HG03039 (cell line): ENCODE data around the gene SORCS2.

Experiments used
- ATAC-seq: cut with Tn5 transposase; IDR thresholded peaks from one replicate; pipeline ENCODE4 v1.9.1; 2021; ENCODE audit warnings: mild to moderate bottlenecking, moderate library complexity; ENCODE audit not compliant: unreplicated experiment

Gene SORCS2

DNA sequence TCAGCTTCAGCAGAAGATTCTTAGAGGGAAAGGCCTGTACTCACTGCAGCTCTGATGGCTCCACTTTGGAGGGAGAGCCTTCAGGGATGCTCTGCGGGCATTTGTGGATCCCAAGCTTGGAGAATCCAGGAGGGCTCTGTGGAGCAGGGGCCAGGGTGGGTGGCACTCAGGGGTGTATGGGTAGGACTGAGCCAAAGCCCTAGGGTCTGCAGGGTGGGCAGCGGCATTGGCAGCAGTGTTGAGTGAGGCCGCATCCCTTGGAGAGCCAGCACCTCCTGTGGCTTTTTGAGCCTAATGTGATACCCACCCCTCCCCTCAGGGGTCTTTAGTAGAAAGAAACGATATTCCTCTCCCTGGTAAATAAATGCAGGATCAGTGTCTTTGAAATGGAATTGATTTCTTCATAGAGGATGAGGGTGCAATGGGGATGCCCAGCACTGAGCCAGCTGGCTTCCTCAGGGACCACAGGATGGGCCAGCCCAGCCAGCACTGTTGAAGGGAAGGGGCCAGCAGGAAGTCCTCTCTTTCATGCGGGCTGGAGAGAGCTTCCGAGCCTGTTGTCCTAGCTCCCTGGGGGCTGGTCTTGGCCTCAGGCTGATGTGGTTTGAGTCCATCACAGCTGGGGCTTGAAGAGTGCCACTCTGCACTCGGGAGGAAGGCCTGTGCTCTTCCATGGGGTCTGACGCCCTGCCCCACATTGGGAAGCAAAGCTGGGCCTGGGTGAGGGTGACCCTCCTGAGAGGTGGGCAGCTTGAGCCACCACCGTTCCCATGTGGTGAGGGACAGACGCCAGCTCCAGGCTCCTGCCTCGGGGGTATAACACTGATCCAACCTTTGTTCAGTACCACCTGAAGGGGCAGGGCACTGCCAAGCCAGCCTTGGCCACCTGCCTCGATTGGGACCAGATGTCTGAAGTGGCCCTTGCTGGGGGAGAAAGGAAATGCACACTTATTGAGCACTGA is 192.9 kb downstream of the SORCS2 start:
- no peak for ATAC-seq

- ATAC-seq = no peak
Measured at GRCh38 chr4:7387925-7388324, 195.6 kb downstream of the SORCS2 start.

- no peak for ATAC-seq
Measured at GRCh38 chr4:7388627-7389026, 196.3 kb downstream of the SORCS2 start.

DNA sequence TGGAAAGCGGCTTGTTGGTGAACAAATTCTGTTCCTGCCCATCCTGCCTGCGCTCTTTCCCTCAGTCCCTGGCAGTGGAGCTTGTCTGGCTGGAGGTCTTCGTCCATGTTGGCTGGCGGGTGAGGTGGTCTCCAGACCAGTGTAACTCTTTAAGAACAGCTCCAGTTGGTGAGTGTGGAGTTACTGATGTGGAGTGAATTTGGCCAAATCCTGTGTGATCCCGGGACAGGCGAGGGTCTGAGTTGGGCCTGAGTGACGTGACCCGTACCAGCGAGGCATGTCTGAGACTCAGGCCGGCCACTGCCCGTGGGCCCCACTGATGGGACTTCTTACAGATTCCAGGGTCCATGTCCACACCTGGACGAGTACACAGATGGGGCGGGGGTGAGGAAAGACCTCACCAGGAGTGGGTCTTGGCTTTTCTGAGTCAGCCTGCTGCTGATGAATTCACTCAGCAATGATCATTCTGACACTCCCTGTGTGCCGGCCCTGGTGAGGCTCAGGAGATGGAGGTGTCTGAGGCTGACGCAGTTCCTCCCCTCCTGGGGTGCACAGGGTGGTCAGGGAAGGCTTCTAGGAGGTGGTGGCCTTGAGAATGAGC is 196.9 kb downstream of the SORCS2 start:
- ATAC-seq = no peak

GRCh38 chr4:7389719-7390118 is 197.4 kb downstream of the SORCS2 start:
- ATAC-seq = no peak

GRCh38 chr4:7390336-7390735 is 198.0 kb downstream of the SORCS2 start:
- ATAC-seq = no peak

- no peak for ATAC-seq
Measured at GRCh38 chr4:7390906-7391636, 198.7 kb downstream of the SORCS2 start.

GRCh38 chr4:7391637-7392437 is 199.5 kb downstream of the SORCS2 start:
- no peak for ATAC-seq

DNA sequence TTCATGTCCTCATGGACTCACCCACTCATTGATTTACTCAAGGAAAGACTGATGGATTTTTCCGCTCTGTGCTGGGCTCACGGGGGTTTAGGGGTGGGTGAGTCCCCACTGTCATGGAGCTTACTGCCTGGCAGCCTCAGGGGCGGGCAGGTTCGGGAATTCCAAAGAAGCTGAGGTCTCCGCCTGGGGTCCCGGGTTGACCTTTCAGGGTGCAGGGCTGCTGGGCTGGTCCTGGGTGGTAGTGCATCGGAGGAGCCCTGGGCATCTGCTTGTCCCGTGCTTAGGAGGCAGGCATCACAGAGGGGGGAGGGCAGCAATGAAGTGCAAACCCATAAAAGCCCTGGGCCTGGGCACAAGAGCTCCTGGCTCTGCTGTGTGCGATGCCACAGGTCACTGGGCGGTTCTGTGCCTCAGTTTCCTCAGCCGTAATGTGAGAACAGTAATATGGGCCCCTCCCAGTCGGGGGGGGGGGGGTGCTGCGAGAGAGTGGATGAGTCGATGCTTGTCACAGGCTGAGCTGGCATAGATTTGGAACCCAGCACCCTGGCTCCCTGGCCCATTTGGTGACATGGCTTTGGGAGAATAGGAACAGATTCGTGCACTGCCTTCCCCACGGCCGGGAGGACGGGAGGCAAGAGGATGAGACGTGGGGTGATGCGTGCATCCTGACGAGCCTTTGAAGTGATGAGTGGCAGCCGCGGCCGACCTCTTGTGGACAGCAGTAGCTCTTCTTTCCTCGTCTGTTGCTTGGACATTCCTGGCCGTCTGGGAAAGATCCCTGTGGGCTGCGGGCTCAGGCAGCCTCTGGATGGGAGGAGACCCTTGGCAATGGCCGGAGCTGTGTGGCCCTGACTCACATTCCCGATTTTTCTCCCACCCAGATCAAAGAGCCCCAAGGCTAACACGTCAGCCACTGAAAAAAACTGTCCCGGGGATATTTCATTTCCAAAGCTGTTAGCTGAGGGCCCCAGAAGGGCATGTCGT is 200.4 kb downstream of the SORCS2 start:
- no peak for ATAC-seq

DNA sequence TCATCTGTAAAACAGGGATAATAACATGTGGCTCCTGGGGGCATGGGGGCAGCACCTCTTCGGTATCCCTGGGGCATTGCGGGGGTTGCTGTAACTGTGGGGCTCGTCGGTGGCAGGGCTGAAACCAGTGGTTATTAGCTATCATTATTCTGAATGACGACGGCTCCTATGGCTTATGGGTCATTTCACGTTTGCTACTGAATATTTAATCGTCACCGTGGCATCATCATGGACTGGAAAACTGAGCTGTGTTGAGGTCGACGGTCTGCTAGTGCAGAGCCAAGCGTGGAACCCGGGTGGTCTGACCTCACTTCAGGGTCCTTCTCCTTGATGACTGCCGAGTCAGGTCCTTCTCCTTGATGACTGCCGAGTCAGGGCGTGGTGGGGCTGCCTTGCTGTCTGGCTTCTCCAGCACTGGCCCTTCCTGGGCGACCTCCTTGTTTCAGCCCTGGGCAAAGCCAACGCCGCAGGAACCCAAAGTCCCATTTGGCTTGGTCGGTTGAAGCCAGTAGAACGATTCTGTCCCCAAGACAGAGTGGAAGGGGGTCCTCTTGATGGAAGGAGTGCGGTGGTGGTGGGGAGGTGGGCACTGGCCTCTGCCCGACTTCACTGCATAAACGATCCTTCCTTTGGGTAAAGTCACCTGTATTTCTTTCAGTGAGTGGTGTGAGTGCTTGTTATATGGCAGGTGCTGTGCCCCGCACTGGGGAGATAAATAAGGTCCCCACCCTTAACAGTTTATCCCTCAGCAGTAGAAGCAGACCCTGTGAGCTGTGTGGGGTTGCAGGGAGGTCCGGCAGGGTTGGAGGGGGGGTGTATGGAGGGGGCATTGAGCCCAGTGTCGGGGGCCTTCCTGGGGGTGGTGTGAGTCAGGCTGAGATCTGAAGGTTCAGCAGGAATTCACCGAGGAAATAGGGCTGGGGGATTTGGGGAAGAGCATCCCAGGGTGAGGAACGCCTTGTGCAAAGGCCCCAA is 201.6 kb downstream of the SORCS2 start:
- no peak for ATAC-seq

- no peak for ATAC-seq
Measured at GRCh38 chr4:7394681-7395451, 202.5 kb downstream of the SORCS2 start.

DNA sequence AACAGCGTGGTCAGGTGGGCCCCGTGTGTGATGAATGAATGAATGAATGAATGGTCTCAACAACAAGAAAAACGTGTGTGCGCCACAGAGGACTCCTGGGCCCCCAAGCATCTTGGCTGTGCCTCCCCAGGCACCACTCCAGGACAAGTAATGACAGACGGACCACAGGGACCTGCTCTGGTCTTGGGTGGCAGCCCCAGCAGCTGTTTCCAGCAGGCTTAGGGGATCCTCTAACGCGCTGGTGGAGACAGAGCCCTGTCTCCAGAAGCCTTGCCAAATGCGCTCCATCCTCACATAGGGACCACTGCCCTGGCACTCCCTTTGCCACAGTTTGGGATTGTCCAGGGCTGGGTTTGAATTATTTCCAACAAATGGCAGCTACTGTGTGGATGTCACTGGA is 203.3 kb downstream of the SORCS2 start:
- ATAC-seq = no peak

DNA sequence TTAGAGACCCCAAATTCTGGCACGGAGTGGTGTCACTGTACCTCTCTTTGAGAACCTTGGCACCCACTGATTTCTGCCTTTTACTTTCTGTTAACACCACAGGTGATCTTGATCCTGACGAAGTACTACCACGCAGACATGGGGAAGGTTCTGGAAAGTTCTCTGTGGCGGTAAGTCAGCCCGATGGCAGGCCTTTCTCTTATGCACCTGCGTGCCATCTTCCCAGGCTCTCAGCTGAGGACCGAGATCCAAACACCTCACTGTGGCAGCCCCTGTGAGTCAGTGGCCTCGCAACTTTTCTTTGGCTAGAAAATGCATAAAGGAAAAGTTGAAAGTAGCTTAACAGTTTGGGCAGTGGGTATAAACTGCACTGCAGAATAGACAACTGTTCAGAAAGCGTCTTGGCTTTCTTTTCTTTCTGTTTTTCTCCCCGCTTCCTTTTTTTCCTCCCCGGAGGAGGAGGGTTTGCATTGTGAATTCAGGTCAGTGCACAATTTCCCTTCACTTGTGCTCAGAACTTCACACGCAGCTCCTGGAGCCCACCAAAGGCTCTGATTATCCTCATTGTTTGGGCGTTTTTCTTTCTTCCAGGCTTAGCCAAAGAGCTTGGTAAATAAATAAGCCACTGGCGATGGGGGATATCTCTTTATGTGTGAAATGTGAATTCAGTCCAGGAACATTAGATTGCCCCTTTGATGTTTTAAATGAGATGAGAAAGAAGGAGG is 204.0 kb downstream of the SORCS2 start:
- no peak for ATAC-seq

GRCh38 chr4:7397206-7398103 is 205.1 kb downstream of the SORCS2 start:
- ATAC-seq = no peak

DNA sequence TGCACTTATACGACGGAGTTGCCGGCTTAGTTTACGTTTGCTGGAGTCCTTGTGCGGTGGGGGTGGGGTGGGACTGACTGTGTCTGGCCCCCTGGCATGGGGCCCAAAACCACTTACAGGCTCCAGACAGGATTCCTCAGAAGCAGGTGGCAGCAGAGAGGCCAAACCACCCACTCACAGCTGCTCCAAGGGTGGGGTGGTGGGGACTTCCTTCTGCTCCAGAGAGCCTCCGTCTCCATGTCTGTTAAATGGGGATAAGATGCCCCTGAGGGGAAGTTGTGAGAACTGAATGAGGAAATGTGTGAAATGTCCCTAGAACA is 205.7 kb downstream of the SORCS2 start:
- no peak for ATAC-seq

DNA sequence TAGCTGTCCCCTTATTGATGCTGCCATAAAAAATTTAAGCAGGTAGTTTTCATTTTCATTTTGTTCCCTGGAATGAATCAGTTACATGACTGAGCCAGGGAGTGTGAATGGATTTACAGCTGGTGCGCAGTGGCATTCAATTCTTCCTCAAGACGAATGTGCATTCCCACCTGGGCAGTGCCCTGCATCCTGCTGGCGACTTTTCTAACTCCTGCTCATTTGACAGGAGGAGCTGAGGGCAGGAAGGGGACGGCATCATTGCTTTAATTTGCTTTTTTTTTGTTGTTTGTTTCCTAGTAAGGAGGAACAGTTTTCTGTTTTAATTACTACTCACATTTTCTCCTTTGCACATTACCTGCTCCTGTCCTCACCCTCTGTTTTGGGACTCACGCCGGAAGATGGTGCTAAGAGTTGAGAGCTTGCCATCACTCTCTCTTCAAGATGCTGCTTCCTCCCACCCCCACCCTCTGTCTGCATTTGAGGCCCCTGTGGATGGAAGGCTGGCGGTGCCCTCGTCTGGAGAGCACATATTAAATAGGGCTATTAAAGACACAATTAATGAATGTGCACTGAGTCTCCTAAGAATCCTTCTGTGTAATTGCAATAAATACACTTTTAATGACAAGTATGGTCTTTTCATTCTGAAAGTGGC is 206.6 kb downstream of the SORCS2 start:
- ATAC-seq = no peak
